Esophagus (tissue), 2 donors: Measurements from ENCODE around the gene PLK4. TPM values are rescaled to one million over a fixed set of nuclear protein-coding genes. Genes with fewer than 3 reads are reported as not detected.

Experiments used
- H3K27ac ChIP-seq, 2 donors: one replicate each; pipeline ENCODE4 v1.5.1; 2013; ENCODE audit warnings: low read depth in 2 of 2, mild to moderate bottlenecking in 2 of 2, inconsistent platforms in 1 of 2, low read length in 1 of 2, moderate library complexity in 1 of 2
- H3K27me3 ChIP-seq, 2 donors: one replicate each; pipeline ENCODE4 v1.6.1; 2013; ENCODE audit warnings: low read length in 2 of 2, control low read depth in 1 of 2, mild to moderate bottlenecking in 1 of 2; ENCODE audit not compliant: insufficient read depth in 2 of 2, control insufficient read depth in 1 of 2
- H3K36me3 ChIP-seq, 2 donors: one replicate each; pipeline ENCODE4 v1.6.1; 2013; ENCODE audit warnings: low read length in 1 of 2; ENCODE audit not compliant: control insufficient read depth in 2 of 2, insufficient read depth in 2 of 2
- H3K4me1 ChIP-seq, 2 donors: one replicate each; pipeline ENCODE4 v1.6.1; 2013; ENCODE audit warnings: low read length in 1 of 2; ENCODE audit not compliant: control insufficient read depth in 2 of 2, insufficient read depth in 2 of 2
- H3K4me3 ChIP-seq, 2 donors: one replicate each; pipeline ENCODE4 v1.5.1; 2013; ENCODE audit warnings: low read length in 2 of 2, mild to moderate bottlenecking in 2 of 2, low read depth in 1 of 2, moderate library complexity in 1 of 2
- H3K9me3 ChIP-seq, 2 donors: one replicate each; pipeline ENCODE4 v1.6.1; 2013; ENCODE audit warnings: mild to moderate bottlenecking in 2 of 2, low read depth in 1 of 2, low read length in 1 of 2, moderate library complexity in 1 of 2; ENCODE audit not compliant: control insufficient read depth in 2 of 2, insufficient read depth in 1 of 2
- WGBS, 2 donors: extraction: QIAGEN DNeasy Blood & Tissue Kit; methylation state at CpG; one replicate each; pipeline ENCODE4 v1.1.7; 2013; 5-methylcytosine and 5-hydroxymethylcytosine counted together
- polyA plus RNA-seq, 2 donors: library from polyadenylated mRNA; stranded (reverse); fragments of 200-250 nt; gene quantifications; one replicate each; pipeline ENCODE4 v1.2.3, GENCODE V29; 2013
- donor health status: healthy with polysubstance abuse.
- donor health status: Bipolar disorder and iron deficiency.

Gene PLK4
- polyA plus RNA-seq, 2 donors: 4.0 to 6.1 TPM

GRCh38 chr4:127936974-127937373 lies 56.3 kb downstream of the PLK4 start:
- Histone ChIP-seq H3K36me3 (no peaks in the 10 kb centered on the region), H3K27ac (no peak overlapping the region), H3K9me3 (no peaks in the 10 kb centered on the region), H3K4me1 (no peaks in the 10 kb centered on the region), H3K27me3 (no peaks in the 10 kb centered on the region), H3K4me3 (no peak overlapping the region)
- WGBS, 2 donors: 94 to 95% methylated on average over 1 of the region's 1 CpG

Other genes starting within 250 kb of the PLK4 start
- gene INTU, start 247.9 kb upstream of the PLK4 start, polyA plus RNA-seq: 1 to 10 TPM; 2.3 to 3.3 TPM
- not detected for gene SLC25A31, start 150.5 kb upstream of the PLK4 start, polyA plus RNA-seq
- gene HSPA4L, start 98.6 kb upstream of the PLK4 start, polyA plus RNA-seq: 10 to 100 TPM in 1 of 2 donors, 1 to 10 TPM in 1; 4.4 to 11.6 TPM
- 10 to 100 TPM in 1 of 2 donors, 1 to 10 TPM in 1; 7.6 to 10.5 TPM for gene MFSD8, start 84.3 kb downstream of the PLK4 start, polyA plus RNA-seq
- gene ABHD18, start 84.5 kb downstream of the PLK4 start, polyA plus RNA-seq: 1 to 10 TPM; 2.4 to 2.6 TPM
- gene LARP1B, start 180.4 kb downstream of the PLK4 start, polyA plus RNA-seq: 10 to 100 TPM in 1 of 2 donors, 1 to 10 TPM in 1; 9.7 to 11.0 TPM